Stimulated activated CD4-positive, alpha-beta T cell treated with anti-CD3 and anti-CD28 coated beads, Interleukin-4, amount 100 ng/mL, for 48 hours (primary cell): ENCODE data around the gene DOK7.

Source experiments
- DNase-seq, 2 donors: peaks; one replicate each; pipeline ENCODE4 v3.0.0-alpha.2; 2020; ENCODE audit warnings: low read depth in 2 of 2

The DOK7 gene

DNA sequence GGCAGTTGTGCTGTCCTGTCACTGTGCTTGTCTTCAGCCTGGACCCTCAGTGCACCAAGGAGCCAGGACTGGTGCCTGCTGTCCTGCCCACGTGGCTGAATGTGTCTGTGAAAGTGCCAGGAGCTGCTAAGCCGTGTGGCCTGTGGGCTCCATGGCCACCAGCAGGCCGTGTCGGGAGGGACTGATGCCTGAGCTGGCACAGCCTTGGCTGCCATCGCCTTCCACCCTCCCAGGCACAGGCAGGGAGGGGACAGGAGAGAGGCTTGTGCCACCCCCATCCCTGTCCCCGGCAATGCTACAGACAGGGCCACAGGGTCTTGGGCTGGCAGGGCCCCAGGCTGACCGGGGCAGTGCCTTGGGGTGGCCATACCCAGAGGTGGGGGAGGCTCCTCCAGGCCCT lies 24.8 kb downstream of the DOK7 start:
- no peak for DNase-seq

DNA sequence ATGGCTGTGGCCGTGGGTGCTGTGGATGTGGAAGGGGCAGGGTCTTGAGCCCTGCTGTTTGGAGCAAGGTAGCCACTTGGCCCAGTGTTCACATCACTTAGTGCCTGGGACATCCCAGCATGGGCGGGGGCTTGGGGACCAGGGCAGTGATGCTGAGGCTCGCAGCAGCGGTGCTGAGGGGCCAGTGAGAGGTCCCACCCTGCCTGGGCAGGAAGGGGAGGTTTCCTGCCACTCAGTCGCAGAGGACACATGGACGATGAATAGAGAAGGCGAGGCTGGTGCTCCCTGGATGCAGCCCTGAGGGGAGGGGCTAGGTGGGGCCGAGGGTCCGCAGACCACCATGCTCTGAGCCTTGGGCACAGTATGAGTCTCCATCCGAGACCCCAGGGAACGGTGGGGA lies 25.7 kb downstream of the DOK7 start:
- no peak for DNase-seq

DNA sequence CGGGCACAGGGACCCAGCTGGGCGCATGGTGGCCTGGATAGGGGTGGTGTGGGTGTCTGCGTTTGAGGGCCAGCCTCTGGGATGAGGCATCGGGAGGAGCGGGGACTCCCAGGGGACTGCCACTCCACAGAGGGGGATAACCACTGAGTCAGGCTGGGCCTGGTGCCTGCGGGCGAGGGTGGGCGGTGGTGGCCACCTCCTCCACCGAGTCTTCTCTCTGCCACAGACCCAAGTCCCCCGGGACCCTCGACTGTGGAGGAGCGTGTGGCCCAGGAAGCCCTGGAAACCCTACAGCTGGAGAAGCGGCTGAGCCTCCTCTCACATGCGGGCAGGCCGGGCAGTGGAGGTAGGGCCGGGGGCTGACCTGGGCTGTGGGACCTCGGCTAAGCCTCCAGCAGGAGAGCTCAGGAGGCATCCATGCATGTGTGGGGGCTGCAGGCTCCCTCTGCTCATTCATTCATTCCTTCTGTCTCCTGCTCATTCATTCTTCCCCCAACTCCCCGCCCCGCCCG lies 26.4 kb downstream of the DOK7 start:
- no peak for DNase-seq

DNA sequence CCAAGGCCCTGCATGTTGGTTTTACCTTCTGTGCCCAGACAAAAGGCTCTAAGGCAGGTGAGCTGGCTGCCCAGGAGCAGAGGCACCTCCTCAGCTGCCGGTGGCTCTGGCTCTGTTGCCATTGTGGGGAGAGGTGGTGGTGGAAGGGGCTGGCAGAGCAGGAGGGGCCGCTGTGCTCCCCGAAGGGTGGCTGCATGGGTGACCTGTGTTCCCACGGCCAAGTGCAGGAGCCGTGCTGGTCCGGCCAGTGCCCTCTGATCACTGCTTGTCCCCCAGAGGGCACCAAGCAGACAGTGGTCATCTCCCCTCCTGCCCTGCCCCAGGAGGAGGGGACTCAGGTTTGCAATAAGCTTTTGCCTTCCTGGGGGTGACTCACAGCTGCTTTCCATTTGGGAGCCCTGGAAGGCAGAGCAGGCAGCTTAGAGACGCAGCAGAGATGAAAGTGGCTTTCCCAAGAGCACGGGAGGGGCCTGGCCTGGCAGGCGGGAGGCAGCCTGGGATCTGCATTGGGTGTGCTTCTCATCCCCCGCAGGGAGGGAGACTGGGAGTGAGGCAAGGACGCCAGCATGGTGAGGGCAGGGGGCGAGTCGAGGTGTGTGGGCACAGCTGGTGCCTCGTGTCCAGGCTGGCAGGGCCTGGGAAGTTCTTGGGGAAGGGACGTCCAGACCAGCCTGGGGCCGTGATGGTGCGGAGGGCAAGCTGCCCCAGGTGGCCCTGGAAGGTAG lies 28.7 kb downstream of the DOK7 start:
- DNase-seq: no peak

DNA sequence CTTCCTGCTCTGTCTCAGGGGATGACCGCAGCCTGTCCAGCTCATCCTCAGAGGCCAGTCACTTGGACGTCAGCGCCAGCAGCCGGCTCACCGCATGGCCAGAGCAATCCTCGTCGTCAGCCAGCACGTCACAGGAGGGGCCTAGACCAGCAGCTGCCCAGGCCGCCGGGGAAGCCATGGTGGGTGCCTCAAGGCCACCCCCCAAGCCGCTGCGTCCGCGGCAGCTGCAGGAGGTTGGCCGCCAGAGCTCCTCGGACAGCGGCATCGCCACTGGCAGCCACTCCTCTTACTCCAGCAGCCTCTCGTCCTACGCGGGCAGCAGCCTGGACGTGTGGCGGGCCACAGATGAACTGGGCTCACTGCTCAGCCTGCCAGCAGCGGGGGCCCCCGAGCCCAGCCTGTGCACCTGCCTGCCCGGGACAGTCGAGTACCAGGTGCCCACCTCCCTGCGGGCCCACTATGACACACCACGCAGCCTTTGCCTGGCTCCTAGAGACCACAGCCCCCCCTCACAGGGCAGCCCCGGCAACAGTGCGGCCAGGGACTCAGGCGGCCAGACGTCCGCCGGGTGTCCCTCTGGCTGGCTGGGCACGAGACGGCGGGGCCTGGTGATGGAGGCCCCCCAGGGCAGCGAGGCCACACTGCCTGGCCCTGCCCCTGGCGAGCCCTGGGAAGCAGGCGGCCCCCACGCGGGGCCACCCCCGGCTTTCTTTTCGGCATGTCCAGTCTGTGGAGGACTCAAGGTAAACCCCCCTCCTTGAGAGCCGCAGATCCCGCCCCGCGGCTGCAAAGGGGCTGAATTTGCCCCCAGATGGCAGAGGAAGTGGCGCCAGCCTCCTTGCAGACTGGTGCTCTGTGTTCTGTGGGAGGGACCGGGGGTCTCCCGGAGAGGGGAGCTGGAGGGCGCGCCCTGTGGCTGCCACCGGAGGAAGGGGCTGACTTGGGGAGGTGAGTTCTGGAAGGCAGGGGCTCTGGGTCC lies 29.9 kb downstream of the DOK7 start:
- no peak for DNase-seq

DNA sequence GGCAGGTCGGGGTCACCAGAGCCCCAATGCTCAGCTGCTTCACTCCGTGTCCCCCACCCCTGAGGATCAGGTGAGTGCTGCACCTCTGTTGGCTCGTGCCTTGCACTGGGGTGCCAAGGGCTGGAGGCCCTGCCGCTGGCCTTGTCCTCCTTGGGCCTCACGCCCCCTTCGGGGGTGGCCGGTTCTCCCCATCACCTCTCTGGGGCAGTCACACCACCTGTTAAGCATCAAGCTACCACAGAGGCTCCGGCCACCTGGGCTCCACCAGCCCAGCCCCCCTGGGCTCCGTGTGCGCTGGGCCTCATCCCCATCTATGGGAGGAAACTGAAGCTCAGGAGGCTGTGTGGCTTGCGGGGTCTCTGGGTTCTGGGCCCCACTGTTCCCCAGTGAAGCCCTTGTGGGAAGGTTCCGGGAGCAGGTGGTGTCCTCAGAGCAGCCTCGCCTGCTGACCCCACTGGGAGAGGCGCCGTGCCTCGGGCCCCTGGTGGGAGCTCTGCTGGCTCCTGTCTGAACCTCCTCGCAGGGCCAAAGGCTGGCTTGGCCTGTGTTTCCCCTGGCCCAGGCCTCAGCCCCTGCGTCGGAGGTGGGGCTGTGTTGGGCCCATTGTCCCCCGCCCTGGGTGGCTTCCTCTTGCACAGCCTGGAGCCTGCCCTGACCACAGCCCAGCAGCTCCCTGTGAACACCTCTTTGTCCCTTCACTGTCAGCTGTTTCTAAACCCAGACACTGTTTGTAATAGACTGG lies 30.8 kb downstream of the DOK7 start:
- no peak for DNase-seq

DNA sequence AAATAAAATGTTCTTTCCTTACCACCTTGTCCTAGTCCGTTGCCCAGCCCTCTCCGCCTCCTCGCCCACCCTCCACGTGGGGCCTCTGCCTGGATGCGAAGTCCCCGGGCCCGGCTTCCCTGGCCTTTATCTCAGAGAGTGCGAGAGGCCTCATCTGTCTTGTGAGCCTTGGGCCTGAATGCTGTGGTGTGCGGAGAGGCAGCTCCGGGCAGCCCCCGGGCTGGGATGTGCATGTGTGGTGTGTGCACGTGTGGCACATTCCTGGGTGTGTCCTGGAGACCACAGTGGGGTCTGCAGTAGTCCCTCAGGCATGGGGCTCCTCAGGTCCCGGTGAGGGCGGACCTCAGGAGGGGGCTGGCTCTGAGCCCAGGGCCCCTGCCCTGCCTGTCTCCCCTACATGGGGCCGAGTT lies 31.4 kb downstream of the DOK7 start:
- no peak for DNase-seq

DNA sequence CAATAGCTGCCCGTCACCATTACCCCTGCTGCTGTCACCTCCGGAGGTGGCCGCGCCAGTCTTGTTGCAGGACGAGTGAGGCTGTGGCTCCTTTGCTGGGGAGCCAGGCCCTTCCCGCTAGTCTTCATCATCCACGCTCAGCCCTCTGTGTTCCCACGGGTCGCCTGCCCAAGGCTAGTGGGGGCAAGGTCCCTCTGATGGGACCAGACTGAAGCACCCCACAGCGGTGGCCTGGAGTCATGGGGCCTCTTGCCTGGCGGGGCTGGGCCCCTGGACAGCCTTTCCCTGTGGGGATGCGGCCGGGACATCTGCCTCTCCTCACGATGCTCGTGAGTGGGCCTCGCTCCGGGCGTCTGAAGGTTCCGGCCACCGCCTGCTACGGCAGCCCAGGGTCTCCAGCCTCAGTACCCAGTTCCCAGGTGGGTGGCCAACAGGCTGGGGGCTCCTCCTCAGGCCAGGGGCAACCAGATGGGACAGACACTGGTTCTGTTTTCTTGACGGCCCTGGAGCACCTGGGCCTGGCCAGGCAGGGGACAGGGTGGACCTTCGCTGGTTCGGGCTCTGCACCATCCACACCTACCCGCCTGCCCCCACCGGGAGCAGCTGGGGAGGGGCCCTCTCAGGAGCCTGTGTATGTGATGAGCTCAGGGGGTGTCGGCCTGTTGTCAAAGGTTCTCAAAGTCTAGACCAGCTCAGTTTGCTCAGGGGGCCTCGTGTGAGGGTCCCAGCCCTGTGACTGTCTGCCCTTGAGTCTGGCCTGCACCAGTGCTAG lies 32.3 kb downstream of the DOK7 start:
- no peak for DNase-seq

DNA sequence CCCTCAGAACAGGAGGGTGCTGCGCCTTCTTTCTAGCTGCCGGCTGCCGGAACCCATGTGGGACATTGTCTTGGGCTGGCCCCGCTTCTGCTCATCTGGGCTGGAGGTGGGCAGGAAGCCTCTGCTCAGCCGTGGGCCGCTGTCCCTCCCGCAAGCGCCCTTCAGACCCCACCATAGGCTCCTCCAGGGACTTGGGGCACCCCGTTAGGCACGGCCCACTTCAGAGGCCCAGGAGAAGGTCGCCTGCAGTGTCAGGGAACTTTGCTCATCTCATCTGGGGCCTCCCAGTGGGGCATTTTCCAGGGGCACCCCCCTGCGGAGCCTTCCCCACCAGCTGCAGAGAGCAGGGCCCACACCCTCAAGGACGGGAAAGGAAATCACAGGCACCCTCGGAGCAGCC lies 32.9 kb downstream of the DOK7 start:
- DNase-seq: no peak

DNA sequence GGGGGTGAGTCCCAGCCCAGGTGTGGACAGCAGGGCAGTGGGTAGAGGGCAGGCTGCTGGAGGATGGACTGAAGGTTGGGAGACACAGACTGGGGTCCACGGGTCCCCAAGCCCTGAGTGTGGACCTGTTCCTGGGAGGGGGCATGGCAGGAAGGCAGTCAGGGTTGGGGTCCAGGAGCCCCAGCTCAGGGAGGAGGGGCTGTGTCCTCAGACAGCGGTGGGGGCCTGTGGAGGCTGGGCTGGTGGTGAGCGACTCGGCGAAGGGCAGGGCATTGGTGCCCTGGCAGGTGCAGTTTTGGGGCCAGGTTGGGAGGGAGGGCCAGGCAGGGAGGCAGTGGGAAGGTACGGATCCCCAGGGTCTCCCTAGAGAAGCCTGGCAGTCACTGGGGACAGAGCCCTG lies 34.0 kb downstream of the DOK7 start:
- no peak for DNase-seq

DNA sequence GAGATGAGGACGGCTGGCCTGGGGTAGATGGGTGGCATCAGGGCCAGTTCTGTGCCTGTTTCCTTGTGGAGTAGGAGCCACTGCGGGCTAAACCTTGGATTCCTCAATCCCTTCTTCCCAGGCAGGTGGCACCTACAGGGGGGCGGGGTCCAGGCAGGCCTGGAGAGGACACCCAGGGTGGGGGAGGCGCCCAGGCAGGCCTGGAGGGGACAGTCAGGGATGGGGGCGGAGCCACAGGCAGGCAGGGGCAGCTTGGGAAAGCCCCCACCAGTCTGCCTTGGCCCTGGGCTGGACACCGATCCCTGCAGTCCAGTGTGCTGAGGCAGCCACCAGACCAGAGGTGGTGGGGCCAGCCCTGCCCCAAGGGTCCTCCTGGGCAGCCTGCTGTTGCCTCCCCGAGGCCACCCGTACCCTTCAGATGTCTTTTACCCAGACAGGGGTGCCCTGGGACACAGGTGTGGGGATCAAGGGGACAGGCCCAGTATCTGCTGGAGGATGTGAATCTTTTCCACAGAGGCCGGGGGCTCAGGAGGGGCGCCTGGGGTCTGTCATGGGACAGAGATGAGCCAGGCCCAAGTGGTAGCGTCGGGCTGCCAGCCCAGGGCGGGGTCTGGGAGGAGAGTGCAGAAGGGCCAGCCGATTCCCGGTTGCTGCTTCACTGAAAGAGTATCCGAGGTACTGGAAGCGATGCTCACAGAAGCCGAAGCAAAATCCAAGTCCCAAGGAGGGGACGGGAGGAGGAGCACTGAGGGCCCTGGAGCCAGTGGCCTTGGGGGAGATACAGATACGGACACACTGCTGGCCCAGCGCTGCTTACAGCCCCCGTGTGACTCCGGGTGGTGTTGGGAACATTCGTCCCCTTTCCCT lies 34.6 kb downstream of the DOK7 start:
- DNase-seq: no peak

DNA sequence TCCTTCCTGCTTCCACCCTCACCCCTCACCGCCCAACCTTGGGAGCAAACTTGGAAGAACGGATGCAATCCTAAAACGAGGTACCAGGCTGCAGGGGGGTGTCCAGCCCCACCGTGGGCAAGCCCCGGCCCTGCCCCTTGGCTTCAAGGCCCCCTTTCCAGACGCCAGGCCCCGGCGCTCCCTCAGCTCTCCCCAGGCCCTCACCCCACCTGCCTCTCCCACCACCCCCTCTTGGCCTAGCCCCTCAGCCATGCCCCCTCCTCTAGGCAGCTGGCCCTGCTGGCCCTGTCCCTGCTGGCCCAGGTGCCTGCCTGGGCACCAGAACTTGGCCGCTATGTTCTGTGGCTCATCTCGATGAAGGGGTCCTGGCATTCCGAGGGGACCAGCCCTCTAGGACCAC lies 35.3 kb downstream of the DOK7 start:
- no peak for DNase-seq

DNA sequence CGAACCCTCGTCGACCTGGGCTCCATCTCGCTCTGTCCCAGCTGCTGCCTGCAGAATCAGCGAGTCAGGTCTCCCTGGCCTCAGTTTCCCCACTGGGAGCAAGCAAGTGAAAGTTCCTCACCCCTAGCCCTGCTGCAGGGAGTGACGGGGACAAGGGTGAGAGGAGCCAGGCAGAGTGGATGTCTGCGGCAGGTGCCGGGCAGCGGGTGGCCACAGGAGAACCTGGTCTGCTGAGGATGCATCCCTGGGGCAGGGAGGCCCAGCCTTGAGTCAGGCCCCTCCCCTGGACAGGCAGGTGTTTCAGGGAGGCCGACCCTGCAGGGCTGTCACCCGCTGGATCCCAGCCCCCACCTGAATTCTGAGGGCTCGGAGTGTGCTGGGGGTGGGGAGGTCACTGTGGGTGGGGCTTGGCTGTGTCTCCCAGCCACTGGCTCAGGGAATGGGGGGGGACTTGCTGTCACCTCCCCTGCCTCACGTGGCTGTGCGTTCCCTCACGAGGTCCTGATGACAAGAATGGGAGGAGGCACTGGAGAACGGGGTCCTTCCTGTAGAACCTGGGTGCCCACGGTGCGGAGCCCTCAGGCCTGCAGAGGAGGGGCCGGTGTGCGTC lies 35.9 kb downstream of the DOK7 start:
- DNase-seq: no peak

DNA sequence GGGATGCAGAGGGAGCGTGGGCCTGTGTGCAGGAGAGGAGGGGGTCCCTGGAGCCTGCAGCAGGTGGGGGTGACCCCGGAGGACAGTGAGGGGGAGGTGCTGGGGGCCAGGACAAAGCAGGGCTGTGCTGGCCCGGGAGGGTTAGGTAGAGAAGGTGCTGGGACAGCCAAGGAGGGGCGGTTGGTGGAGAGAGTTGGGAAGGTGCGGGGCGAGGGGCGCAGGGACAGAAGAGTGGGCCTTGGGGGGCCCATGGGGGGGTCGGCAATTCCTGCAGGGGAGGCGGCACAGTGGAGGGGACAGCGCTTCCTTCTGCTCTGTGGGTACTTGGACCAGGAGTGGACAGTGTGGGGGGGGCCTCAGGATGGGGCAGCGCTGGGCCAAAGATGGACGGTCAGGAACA lies 36.6 kb downstream of the DOK7 start:
- DNase-seq: no peak

DNA sequence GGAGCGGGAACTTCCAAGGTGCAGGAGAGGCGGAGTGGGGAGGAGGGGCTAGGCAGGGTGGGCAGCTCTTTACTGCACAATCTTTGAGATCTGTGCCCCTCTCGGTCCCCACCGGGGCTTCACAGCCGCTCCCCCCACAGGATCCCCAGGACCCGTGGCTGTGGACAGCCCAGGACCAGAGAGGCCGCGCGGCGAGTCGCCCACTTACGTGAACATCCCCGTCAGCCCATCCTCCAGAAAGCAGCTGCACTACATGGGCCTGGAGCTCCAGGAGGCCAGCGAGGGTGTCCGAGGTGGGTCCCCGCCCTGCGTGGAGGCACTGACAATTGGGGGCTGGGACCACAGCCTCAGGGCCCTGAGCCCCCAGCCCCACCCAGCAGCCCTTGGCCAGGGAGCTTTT lies 37.0 kb downstream of the DOK7 start:
- DNase-seq: no peak

DNA sequence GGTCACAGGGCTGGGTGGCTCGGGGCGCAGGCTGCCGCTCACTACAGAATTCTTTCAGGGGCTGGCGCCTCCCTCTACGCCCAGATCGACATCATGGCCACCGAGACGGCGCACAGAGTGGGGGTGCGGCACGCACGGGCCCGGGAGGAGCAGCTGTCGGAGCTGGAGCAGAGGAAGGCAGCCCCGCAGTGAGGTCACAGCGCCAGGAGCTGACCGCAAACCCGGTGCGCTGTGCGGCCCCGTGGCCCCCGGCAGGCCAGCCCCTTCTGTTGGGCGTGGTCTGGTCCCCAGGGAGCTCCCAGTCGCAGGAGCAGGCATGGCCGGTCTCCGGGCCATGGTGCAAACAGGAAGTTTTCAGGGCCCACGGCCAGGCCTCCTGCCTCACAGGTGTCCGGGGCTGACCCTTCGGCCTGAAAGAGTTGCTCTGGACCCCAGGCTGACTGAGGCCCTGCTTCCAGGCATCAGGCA lies 37.6 kb downstream of the DOK7 start:
- DNase-seq: no peak

DNA sequence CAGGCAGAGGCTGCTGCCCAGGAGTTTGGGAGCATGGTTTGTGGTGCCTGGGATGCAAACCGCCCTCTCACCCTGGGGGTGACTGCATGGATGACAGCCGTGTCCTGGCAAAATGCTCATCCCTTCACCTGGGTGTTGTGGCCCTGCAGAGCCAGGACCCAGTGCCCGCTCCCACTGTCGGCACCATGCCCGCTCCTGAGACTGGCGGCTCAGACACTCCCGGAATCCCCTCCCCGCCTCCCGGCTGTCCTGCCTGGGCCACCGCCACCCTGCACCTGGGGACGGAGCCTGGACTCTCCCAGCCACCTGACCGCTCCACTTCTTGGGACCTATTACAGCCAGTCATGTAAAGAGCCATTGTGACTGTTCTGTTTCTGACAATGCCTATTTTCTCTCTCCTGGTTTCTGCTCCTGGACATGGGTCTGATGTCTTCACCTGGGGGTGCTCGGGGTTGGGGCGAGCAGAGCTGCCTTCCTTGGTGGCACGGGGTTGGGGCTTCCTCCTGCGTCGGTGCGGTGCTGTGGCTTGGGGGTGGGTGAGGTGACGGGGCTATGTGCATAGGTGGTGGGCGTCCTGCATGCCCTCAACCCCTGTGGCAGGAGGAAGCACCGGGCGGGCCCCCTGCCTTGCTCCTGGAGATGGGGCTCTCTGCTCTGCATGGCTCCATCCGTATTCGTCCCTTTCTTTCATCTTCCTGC lies 38.2 kb downstream of the DOK7 start:
- DNase-seq: no peak

DNA sequence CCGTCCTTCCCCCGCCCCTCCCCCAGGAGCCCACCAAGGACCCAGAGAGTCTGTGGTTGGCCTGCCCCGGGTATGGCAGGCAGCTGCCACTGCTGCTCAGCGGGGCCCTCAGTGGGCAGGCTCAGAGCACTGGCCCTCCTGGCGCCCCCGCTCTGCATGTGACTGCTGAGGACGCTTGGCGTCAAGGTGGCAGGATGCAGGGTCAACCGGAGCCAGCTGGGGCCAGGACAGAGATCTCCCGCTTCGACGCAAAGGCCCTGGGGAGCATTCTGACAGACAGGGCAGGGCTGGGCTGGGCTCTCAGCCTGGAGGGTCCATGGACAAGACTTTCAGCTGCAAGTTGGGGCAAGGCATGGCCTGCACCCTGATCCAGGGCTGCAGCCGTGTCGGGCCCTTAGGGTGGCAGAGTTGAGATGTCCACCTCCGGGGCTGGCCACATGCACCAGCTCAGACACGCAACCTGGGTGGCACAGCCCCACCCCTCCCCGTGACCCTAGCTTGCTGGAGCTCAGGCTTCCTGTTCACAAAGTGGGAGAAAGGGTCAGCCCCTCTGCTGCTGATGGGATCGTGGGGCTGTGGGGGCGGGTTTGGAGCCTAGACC lies 38.8 kb downstream of the DOK7 start:
- DNase-seq: no peak
